KBM-7 (cell line): ENCODE results near the gene NUP155.
"Not testable (repeated sequence)": the region's sequence is repeated elsewhere in the genome, so short reads cannot be mapped to it uniquely, and the experiment has no call there.

Experiments used
- DNase-seq: peaks from one replicate; pipeline ENCODE4 v3.0.0-alpha.2; 2015
- in situ Hi-C: fragments of 300-500 bp; cut with MboI; formaldehyde crosslinking; loops from 2 replicates; pipeline ENCODE4 v1.14.3; 2020; ENCODE audit warnings: low sequenced_read_pairs, low pct_unique_long_range_greater_than_20kb, mixed read lengths

Gene NUP155

DNA sequence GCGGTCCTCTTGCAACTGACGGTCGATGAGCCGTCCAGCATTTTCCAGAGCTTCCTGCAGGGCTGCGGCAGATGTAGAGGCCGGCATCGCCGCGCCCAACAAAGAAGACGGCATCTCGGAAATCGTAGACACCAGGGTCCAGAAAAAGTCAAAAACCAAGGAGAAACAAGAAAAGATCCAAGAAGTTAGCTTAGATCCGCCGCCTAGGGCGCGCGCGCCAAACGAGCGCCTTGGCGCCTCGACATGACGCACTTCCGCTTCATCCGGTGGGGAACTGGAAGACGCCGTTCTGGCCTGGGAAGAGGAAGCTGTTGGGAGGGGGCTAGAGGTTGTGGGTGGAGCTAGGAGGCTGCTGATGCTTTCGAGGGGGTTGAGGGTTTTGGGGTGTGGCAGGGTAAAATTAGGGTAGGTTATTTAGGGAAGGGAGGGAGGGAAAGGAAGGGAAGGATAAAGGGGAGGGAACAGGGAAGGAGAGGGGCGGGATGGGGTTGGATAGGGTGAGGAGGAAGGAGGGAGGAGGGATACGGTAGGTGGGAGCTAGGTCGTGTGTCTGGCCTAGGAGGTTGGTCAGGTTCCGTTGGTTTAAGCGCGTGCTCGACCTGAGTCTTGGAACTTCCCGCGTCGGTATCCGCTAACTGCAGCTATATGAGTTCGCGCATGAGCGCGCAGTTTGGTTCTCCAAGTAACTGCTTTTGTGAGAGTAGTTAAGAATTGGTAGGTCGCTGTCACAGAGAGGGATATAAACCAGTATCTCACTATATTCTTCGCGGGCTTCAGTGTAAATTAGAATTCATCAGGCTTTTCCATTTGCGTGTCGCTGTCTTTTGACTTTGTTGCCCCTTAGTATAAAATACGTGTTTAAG, at the start of gene NUP155:
TSS of gene NUP155 (minus strand) at position 243 of the 863 bp plus-strand sequence. CDS start at position 114, 129 bp downstream.
- DNase-seq, result peak; percentile 95
- in situ Hi-C loops, result no loop called here

DNA sequence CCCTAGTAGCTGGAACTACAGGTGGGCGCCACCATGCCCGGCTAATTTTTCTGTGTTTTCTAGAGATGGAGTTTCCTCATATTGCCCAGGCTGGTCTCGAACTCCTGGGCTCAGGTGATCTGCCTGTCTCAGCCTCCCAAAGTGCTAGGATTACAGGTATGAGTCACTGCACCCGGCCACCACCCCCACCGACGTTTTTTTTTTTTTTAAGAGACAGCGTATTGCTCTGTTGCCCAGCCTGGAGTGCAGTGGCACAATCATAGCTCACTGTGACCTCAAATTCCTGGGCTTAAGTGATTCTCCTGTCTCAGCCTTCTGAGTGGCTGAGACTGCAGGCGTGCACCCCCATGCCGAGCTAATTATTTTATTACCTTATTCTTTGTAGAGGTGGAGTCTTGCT, 46.4 kb upstream of the NUP155 start:
- in situ Hi-C loops, result loop anchor here (25.0 kb wide), 2 partner anchors 395 to 770 kb away; no protein-coding TSS in a partner anchor
- DNase-seq, result no peak

DNA sequence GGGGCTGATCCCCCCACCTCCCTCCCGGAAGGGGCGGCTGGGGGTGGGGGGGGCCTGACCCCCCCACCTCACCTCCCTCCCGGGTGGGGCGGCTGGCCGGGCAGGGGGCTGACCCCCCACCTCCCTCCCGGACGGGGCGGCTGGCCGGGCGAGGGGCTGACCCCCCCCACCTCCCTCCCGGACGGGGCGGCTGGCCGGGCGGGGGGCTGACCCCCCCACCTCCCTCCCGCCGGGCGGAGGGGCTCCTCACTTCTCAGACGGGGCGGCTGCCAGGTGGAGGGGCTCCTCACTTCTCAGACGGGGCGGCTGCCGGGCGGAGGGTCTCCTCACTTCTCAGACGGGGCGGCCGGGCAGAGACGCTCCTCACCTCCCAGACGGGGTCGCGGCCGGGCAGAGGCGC, 44.5 kb upstream of the NUP155 start:
- in situ Hi-C loops, result loop anchor here (25.0 kb wide), 2 partner anchors 397 to 772 kb away; no protein-coding TSS in a partner anchor
- DNase-seq, result not testable (repeated sequence)

DNA sequence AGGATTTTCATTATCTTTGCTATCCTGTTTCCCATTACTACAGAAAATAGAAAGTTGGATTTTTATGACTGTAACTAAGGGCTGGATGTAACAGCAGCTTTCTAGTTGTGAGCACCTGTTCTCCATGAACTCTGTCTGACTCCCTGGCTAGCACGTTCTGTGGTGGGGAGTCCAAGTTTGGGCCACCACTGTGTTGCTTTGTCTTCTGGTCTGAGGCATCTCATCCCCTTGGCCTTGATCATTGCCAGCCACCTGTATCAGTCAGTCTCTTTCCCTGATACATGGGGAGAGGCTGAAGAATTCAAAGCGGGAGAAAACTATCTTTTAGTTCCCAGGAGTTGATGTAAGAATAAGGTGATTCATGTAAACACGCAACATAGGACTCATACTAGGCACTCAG, 41.6 kb upstream of the NUP155 start:
- no peak for DNase-seq
- in situ Hi-C loops, result loop anchor here (25.0 kb wide), 2 partner anchors 400 to 775 kb away; no protein-coding TSS in a partner anchor

DNA sequence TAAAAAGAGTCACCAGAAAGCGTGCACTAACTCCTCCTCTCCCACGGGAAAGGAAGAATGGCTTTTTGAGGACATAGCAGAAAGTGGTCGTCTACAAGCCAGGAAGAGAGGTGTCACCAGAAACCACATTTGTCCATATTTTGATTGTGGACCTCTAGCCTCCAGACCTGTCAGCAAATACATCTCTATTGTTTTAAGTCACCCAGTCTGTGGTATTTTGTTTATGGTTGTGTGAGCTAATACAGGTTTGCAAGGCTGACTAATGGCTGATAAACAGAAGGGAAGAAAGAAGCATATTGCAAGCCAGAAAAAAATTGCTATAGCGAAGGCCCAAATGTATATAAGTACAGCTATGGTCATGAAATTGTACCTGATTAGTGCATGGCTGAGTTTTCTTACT, 29.6 kb upstream of the NUP155 start:
- in situ Hi-C loops, result loop anchor here (25.0 kb wide), 2 partner anchors 412 to 787 kb away; no protein-coding TSS in a partner anchor
- no peak for DNase-seq

DNA sequence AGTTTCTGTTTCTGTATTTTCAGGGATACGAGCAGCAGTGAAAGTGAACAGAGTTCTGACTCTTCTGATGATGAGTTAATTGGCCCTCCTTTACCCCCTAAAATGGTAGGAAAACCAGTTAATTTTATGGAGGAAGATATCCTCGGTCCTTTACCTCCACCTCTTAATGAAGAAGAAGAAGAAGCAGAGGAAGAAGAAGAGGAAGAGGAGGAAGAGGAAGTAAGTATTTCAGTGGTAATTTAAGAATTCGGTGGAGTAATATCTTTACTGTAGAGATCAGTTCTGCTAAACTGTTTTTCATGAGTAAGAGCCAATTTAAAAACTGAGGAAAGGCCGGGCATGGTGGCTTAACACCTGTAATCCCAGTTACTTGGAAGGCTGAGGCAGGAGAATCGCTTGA, 25.4 kb upstream of the NUP155 start:
- no peak for DNase-seq
- in situ Hi-C loops, result no loop called here

DNA sequence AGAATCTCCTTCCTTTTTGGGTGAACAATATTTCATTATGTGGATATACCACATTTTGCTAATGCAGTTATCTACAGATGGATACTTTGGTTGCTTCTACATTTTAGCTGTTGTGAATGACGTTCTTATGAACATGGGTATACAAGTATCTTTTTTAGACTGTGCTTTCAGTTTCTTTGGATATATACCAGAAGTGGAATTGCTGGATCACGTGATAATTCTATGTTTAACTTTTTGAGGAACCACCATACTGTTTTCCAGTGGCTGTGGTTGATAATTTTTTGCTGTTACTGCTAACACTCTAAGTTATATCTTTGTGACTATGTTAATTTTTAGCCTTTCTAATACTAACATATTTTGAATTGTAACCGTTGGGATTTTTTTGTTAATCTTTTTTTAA, 20.7 kb upstream of the NUP155 start:
- in situ Hi-C loops, result no loop called here
- peak; percentile 22 for DNase-seq

DNA sequence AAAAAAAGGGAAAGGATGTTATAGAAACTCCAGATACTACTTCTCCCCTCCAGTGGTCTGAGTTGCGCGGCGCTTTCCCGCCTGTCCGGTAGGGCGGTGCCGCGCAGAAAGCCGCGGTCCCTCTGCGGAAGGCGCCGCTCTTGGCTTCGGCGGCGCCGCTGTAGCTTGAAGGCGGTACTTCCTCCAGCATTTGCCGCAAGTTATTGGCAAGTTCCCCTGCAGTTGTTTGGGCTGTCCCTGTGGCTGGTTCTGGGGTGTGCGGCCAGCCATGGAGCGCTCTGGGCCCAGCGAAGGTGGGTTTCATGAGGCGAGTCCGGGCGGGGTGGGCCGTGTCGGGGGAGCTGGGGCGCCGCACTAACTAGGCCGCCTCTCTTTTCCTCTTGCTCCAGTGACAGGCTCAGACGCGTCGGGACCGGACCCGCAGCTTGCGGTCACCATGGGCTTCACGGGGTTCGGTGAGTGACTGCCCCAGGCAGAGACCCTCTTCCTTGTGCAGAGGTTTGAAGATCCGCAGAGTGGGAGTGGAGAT, 8.3 kb upstream of the NUP155 start, which contains the start of gene WDR70:
TSS of gene WDR70 (plus strand) at position 219 of the 529 bp plus-strand sequence. CDS start at position 269, 50 bp downstream.
- peak; percentile 94 for DNase-seq
- in situ Hi-C loops, result not testable (repeated sequence)

DNA sequence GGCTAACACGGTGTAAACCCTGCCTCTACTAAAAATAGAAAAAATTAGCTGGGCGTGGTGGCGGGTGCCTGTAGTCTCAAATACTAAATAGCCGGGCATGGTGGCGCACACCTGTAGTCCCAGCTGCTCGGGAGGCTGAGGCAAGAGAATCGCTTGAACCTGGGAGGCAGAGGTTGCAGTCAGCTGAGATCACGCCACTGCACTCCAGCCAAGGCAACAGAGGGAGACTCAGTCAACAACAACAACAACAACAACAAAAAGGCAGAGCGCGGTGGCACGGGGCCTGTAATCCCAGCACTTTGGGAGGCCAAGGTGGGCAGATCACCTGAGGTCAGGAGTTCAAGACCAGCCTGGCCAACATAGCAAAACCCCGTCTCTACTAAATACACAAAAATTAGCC, 7.2 kb upstream of the NUP155 start:
- DNase-seq, in situ Hi-C loops: not testable (repeated sequence)

DNA sequence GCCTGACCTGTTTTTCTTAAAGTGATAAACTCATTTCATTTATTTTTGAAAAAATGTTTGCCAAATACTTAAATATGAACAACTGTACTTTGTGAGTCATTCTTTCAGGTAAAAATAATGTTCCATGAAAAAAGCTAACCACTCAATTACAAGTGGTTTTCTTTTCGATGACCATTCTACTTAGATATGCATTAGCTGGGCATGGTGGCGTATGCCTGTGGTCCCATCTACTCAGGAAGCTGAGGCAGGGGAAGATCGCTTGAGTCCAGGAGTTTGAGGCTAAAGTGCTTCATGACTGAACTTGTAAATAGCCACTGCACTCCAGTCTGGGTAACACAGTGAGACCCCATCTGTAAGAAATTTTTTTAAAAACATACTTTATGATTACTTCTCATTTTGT, 4.2 kb upstream of the NUP155 start:
- no peak for DNase-seq
- in situ Hi-C loops, result no loop called here

DNA sequence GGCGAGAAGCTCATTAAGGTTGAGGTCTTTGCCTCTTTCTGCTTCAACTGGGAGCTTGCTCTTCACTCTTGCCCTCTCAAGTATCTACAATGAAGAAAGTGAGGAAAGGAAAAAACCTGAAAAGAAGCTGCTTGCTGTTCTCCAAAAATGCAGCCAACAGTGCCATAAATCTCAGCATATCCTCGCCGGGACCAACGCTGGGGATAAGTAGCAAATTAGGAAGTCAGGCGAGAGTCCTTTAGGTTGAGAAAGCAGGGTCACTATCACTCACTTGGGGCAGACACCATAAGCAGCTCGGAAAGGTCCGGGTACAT, 399 bp downstream of the NUP155 start:
- in situ Hi-C loops, result no loop called here

DNA sequence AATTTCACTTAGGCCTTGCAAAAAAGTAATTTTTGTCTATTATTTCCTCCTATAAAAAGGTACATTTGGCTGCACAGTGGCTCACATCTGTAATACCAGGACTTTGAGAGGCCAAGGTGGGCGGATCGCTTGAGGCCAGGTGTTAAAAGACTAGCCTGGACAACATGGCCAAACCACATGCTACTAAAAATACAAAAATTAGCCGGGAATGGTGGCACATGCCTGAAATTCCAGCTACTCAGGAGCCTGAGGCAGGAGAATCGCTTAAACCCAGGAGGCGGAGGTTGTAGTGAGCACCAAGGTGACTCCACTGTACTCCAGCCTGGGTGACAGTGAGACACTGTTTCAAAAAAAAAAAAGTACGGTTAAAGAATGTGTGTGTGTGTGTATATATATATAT, 15.7 kb downstream of the NUP155 start:
- in situ Hi-C loops, result no loop called here
- DNase-seq, result no peak

More for the DNA sequence above, 399 bp downstream of the NUP155 start:
- DNase-seq, result no peak

DNA sequence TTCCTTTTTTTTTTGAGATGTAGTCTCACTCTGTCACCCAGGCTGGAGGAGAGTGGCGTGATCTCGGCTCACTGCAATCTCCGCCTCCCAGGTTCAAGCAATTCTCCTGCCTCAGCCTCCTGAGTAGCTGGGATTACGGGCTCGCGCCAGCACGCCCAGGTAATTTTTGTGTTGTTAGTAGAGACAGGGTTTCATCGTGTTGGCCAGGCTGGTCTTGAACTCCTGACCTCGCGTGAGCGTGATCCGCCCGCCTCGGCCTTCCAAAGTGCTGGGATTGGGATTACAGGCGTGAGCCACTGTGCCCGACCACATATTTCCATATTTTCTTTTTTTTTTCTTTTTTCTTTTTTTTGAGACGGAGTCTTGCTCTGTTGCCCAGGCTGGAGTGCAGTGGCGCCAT, 28.2 kb downstream of the NUP155 start:
- in situ Hi-C loops, result loop anchor here (25.0 kb wide), 1 partner anchor 305 kb away; no protein-coding TSS in a partner anchor
- not testable (repeated sequence) for DNase-seq

DNA sequence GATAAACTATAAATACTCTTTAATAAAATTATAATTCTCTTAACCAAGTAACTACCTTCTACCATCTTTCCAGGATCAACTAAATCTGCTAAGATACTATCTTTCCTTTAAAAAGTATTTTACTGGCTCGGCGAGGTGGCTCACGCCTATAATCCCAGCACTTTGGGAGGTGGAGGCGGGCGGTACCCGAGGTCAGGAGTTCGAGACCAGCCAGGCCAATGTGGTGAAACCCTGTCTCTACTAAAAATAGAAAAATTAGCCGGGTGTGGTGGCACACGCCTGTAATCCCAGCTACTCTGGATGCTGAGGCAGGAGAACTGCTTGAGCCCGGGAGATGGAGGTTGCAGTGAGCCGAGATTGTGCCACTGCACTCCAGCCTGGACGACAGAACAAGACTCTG, 36.2 kb downstream of the NUP155 start:
- in situ Hi-C loops, result loop anchor here (25.0 kb wide), 1 partner anchor 297 kb away; no protein-coding TSS in a partner anchor
- DNase-seq, result not testable (repeated sequence)

DNA sequence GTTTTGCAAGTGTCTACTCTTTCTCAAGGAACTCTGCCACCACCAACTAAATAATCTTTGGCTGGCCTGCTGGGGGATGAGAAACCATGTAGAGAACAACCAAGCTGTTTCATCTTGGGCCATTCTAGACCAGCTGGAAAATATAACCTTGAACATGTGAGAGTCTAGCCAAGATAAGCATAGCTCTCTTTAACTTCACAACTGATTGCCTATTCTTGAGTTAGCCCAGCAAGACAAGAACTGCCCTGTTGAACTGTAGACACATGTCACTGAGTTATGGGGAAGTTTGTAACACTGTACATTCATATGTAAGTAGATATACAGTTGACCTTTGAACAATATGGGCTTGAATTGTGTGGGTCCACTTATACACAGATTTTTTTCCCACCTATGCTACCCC, 44.4 kb downstream of the NUP155 start:
- in situ Hi-C loops, result loop anchor here (25.0 kb wide), 1 partner anchor 289 kb away; no protein-coding TSS in a partner anchor

DNA sequence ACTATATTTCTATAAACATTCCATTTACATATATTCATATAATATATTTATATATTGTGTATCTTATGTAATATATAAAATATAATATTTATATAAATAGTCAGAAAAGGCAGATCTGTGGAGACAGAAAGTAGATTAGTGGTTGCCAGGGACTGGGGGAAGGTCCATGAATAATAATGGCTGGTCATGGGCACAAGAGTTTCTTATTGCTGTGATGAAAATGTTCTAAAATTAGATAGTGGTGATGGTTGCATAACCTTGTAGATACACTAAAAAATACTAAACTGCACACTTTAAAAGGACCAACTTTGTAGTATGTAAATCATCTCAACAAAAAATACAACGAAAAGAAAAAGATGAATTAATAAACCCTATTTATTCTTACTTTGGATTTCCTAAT, 47.3 kb downstream of the NUP155 start:
- in situ Hi-C loops, result no loop called here
- no peak for DNase-seq

More for the DNA sequence above, 44.4 kb downstream of the NUP155 start:
- no peak for DNase-seq

DNA sequence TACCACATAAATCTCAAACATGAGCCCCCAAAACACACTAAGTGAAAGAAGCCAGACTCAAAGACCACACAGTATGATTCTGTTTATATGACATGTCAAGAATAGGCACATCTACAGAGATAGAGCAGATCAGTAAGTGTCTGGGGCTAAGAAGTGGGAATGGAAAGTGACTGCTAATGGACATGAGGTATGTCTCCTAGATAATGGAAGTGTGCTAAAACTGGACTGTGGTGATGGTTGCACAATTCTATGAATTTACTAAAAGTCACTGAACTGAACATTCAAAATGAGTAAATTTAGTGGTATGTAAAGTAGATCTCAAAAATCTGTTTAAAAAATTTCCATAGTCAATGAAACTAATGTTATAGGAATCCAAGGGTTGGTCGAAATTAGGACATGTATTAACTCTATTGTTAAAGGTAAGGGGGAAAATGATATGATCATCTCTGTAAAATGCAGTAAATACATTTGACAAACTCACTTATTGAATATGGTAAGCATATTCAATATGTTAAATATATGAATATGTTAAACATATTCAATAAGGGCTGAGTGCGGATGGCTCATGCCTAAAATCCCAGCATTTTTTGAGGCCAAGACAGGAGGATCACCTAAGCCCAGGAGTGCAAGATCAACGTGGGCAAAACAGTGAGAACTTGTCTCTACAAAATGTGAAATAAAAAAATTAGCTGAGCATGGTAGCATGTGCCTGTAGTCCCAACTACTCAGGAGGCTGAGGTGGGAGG, 51.7 kb downstream of the NUP155 start:
- in situ Hi-C loops, result no loop called here
- DNase-seq, result no peak

DNA sequence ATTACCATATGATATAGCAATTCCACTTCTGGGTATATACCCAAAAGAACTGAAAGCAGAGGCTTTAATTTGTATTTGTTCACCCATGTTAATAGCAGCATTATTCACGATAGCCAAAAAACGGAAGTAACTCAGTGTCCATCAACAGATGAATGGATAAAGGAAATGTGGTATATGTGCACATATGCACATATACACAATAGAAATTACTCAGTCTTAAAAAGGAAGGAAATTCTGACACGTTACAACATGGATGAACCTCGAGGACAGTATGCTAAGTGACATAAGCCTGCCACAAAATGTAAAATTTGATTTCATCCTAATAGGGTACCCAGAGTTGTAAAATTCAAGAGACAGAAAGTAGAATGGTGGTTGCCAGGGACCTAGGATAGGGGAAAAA, 54.9 kb downstream of the NUP155 start:
- DNase-seq, result no peak

DNA sequence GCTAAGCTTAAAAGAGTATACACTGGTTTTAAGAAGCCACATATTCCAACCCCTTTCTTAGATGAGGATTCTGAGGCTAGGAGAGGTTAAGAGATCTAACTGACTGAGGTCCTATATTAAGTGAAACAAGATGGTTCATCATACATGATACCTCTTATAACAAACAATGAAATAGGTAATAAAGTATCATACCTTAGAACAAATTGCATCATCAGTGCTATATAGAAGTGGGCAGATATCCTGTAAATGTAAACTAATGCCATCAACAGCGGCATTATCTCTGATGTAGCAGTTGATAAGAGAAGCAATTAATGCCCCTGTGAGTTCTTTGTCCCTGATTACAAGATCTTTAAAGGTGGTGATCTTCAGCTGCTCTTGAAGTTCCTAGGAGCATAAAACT, 60.5 kb downstream of the NUP155 start:
- in situ Hi-C loops, result no loop called here
- no peak for DNase-seq

More for the DNA sequence above, 54.9 kb downstream of the NUP155 start:
- in situ Hi-C loops, result no loop called here
